ENCODE results near the gene EHBP1L1.
"Not testable (repeated sequence)": the region's sequence is repeated elsewhere in the genome, so short reads cannot be mapped to it uniquely, and the experiment has no call there.

EHBP1L1 gene

GRCh38 chr11:65619281-65619928, 43.6 kb downstream of the EHBP1L1 start:
- DNase-seq = no peak

- no peak for DNase-seq
These were observed 44.8 kb downstream of the EHBP1L1 start for GRCh38 chr11:65620666-65621065.

- no peak for DNase-seq
These were observed 45.6 kb downstream of the EHBP1L1 start for GRCh38 chr11:65621460-65621859.

- DNase-seq = no peak
These were observed 46.2 kb downstream of the EHBP1L1 start for GRCh38 chr11:65622011-65622410.

GRCh38 chr11:65623177-65623576, 47.3 kb downstream of the EHBP1L1 start:
- DNase-seq = no peak

GRCh38 chr11:65623852-65624616, 48.2 kb downstream of the EHBP1L1 start:
- no peak for DNase-seq

- DNase-seq = no peak
These were observed 49.2 kb downstream of the EHBP1L1 start for GRCh38 chr11:65624931-65625627.

- peak; percentile 16 for DNase-seq
These were observed 49.9 kb downstream of the EHBP1L1 start for GRCh38 chr11:65625628-65626342.

- no peak for DNase-seq
These were observed 51.3 kb downstream of the EHBP1L1 start for GRCh38 chr11:65627202-65627601.

GRCh38 chr11:65629579-65629978, 53.7 kb downstream of the EHBP1L1 start:
- DNase-seq = no peak

- no peak for DNase-seq
These were observed 54.4 kb downstream of the EHBP1L1 start for GRCh38 chr11:65630215-65630614.

GRCh38 chr11:65633390-65634108, 57.7 kb downstream of the EHBP1L1 start:
- no peak for DNase-seq

GRCh38 chr11:65634109-65634436, 58.2 kb downstream of the EHBP1L1 start:
- DNase-seq = no peak

GRCh38 chr11:65634440-65634839, 58.6 kb downstream of the EHBP1L1 start:
- no peak for DNase-seq

- no peak for DNase-seq
These were observed 59.3 kb downstream of the EHBP1L1 start for GRCh38 chr11:65634905-65635731.

- DNase-seq = no peak
These were observed 60.5 kb downstream of the EHBP1L1 start for GRCh38 chr11:65636108-65637031.

GRCh38 chr11:65637032-65637557, 61.2 kb downstream of the EHBP1L1 start:
- DNase-seq = no peak

- peak; percentile 54 for DNase-seq
These were observed 62.1 kb downstream of the EHBP1L1 start, which contains the start of gene SIPA1 for GRCh38 chr11:65637794-65638419. TSS of gene SIPA1 (plus strand) at chr11:65638101. CDS start at chr11:65640922, 2,821 bp downstream.

- not testable (repeated sequence) for DNase-seq
These were observed 63.4 kb downstream of the EHBP1L1 start for GRCh38 chr11:65639228-65639597.

Measured in stimulated activated naive CD4-positive, alpha-beta T cell treated with Interleukin-2 at 50 U/mL for 16 hours (primary cell).